Small intestine (tissue), 7 donors: Measurements from ENCODE around the gene ADAMTS16. TPM values are rescaled to one million over a fixed set of nuclear protein-coding genes. Genes with fewer than 3 reads are reported as not detected.

Experiments
- DNase-seq, 2 donors: peaks; one replicate each; pipeline versions ENCODE4 v3.0.0 to v3.0.0-alpha.2; 2013
- FAIRE-seq: peaks from 2 replicates; lab custom pipeline; 2012; peaks lifted over from hg19 to GRCh38; lab: Jason Lieb, UNC
- H3K27ac ChIP-seq, 3 donors: one replicate each; pipeline ENCODE4 v1.5.1; 2013; ENCODE audit warnings: low read length in 2 of 3, mild to moderate bottlenecking in 2 of 3, control low read depth in 1 of 3, inconsistent platforms in 1 of 3, low read depth in 1 of 3, moderate library complexity in 1 of 3
- H3K27me3 ChIP-seq, 3 donors: one replicate each; pipeline ENCODE4 v1.6.1; 2013; ENCODE audit warnings: low read length in 3 of 3, inconsistent platforms in 1 of 3; ENCODE audit not compliant: control insufficient read depth in 3 of 3, insufficient read depth in 3 of 3
- H3K36me3 ChIP-seq, 3 donors: one replicate each; pipeline ENCODE4 v1.6.1; 2013; ENCODE audit warnings: low read length in 3 of 3, inconsistent platforms in 1 of 3, low read depth in 1 of 3, mild to moderate bottlenecking in 1 of 3, moderate library complexity in 1 of 3; ENCODE audit not compliant: control insufficient read depth in 3 of 3, insufficient read depth in 2 of 3
- H3K4me1 ChIP-seq, 3 donors: one replicate each; pipeline ENCODE4 v1.6.1; 2013; ENCODE audit warnings: low read length in 2 of 3, inconsistent platforms in 1 of 3, low read depth in 1 of 3, mild to moderate bottlenecking in 1 of 3, moderate library complexity in 1 of 3; ENCODE audit not compliant: control insufficient read depth in 3 of 3, insufficient read depth in 2 of 3
- H3K4me3 ChIP-seq, 3 donors: one replicate each; pipeline ENCODE4 v1.5.1; 2013; ENCODE audit warnings: low read length in 3 of 3, control low read depth in 1 of 3, inconsistent platforms in 1 of 3, low read depth in 1 of 3, mild to moderate bottlenecking in 1 of 3, moderate library complexity in 1 of 3
- H3K9me3 ChIP-seq, 2 donors: one replicate each; pipeline ENCODE4 v1.6.1; 2013; ENCODE audit warnings: low read depth in 1 of 2, low read length in 1 of 2; ENCODE audit not compliant: control insufficient read depth in 2 of 2, insufficient read depth in 1 of 2
- WGBS, 3 donors: extraction: QIAGEN DNeasy Blood & Tissue Kit; methylation state at CpG; one replicate each; pipeline ENCODE4 v1.1.7; 2013; 5-methylcytosine and 5-hydroxymethylcytosine counted together
- polyA plus RNA-seq, 4 donors: library from polyadenylated mRNA; stranded (reverse) in 3 of 4; unstranded in 1 of 4; fragments of 200-250 nt in 3 of 4; fragments of 120-200 nt in 1 of 4; gene quantifications; one replicate each; pipeline versions ENCODE4 v1.2.1 to v1.2.3, GENCODE V29; 2013
- donor health status: healthy with polysubstance abuse.
- donor health status: control.
- donor health status: control.
- donor health status: Bipolar disorder and iron deficiency.
- donor health status: healthy.

The ADAMTS16 gene
- polyA plus RNA-seq, 4 donors = 0.06 to 0.66 TPM; not detected in 2

GRCh38 chr5:5278201-5278814, 138.2 kb downstream of the ADAMTS16 start:
- 68 to 79% (median 78%) methylated on average over 4 of the region's 4 CpGs for WGBS, 3 donors
- Histone ChIP-seq H3K4me3 (no peak overlapping the region), H3K27ac (no peak overlapping the region), H3K27me3 (no peaks in the 10 kb centered on the region), H3K36me3 (no peaks in the 10 kb centered on the region), H3K4me1 (no peaks in the 10 kb centered on the region), H3K9me3 (no peaks in the 10 kb centered on the region)
- FAIRE-seq (no peak), DNase-seq (no peak)

- FAIRE-seq = no peak
- H3K4me3 ChIP-seq = no peak overlapping the region
- 73 to 87% (median 78%) methylated on average over 3 of the region's 3 CpGs for WGBS, 3 donors
- H3K36me3 ChIP-seq = no peaks in the 10 kb centered on the region
- no peak for DNase-seq
- H3K27ac ChIP-seq = no peak overlapping the region
- H3K9me3 ChIP-seq = no peaks in the 10 kb centered on the region
- H3K4me1 ChIP-seq = no peaks in the 10 kb centered on the region
- no peaks in the 10 kb centered on the region for H3K27me3 ChIP-seq
Measured at GRCh38 chr5:5278815-5279381, 138.8 kb downstream of the ADAMTS16 start.

- Histone ChIP-seq H3K4me3 (no peak overlapping the region), H3K27ac (no peak overlapping the region), H3K27me3 (peaks cover 0 to 2% (median 0%) of the 10 kb centered on the region in 3 donors), H3K4me1 (no peaks in the 10 kb centered on the region), H3K9me3 (no peaks in the 10 kb centered on the region), H3K36me3 (no peaks in the 10 kb centered on the region)
- FAIRE-seq (no peak), DNase-seq (no peak)
- 91 to 94% (median 92%) methylated on average over 3 of the region's 3 CpGs for WGBS, 3 donors
Measured at GRCh38 chr5:5285906-5286305, 145.8 kb downstream of the ADAMTS16 start.

- Histone ChIP-seq H3K9me3 (no peaks in the 10 kb centered on the region), H3K36me3 (no peaks in the 10 kb centered on the region), H3K4me3 (no peak overlapping the region), H3K27me3 (peaks cover 0 to 2% (median 0%) of the 10 kb centered on the region in 3 donors), H3K27ac (no peak overlapping the region), H3K4me1 (no peaks in the 10 kb centered on the region)
- FAIRE-seq = no peak
- WGBS, 3 donors = 92 to 93% (median 92%) methylated on average over 9 of the region's 9 CpGs
- DNase-seq = no peak
Measured at GRCh38 chr5:5287419-5287818, 147.3 kb downstream of the ADAMTS16 start.

GRCh38 chr5:5288201-5288600, 148.1 kb downstream of the ADAMTS16 start:
- FAIRE-seq (no peak), DNase-seq (no peak)
- Histone ChIP-seq H3K4me1 (no peaks in the 10 kb centered on the region), H3K9me3 (no peaks in the 10 kb centered on the region), H3K27me3 (peaks cover 0 to 2% (median 0%) of the 10 kb centered on the region in 3 donors), H3K27ac (no peak overlapping the region), H3K4me3 (no peak overlapping the region), H3K36me3 (no peaks in the 10 kb centered on the region)
- WGBS, 3 donors = 69 to 78% (median 71%) methylated on average over 8 of the region's 8 CpGs

- H3K27me3 ChIP-seq = peaks cover 0 to 2% (median 0%) of the 10 kb centered on the region in 3 donors
- peaks cover 0 to 5% of the 10 kb centered on the region in 2 donors for H3K9me3 ChIP-seq
- H3K4me3 ChIP-seq = no peak overlapping the region
- no peaks in the 10 kb centered on the region for H3K4me1 ChIP-seq
- no peaks in the 10 kb centered on the region for H3K36me3 ChIP-seq
- DNase-seq (no peak), FAIRE-seq (no peak)
- WGBS, 3 donors = 35 to 63% (median 55%) methylated on average over 2 of the region's 2 CpGs
- H3K27ac ChIP-seq = no peak overlapping the region
Measured at GRCh38 chr5:5289537-5289936, 149.4 kb downstream of the ADAMTS16 start.

- no peak overlapping the region for H3K27ac ChIP-seq
- no peak overlapping the region for H3K4me3 ChIP-seq
- no peak for DNase-seq
- no peak for FAIRE-seq
- H3K36me3 ChIP-seq = no peaks in the 10 kb centered on the region
- 75 to 85% (median 76%) methylated on average over 10 of the region's 10 CpGs for WGBS, 3 donors
- peaks cover 0 to 5% of the 10 kb centered on the region in 2 donors for H3K9me3 ChIP-seq
- peaks cover 0 to 2% (median 0%) of the 10 kb centered on the region in 3 donors for H3K27me3 ChIP-seq
- no peaks in the 10 kb centered on the region for H3K4me1 ChIP-seq
Measured at GRCh38 chr5:5290674-5291334, 150.7 kb downstream of the ADAMTS16 start.

- WGBS, 3 donors = 65 to 79% (median 73%) methylated on average over 5 to 7 of the region's 7 CpGs
- Histone ChIP-seq H3K9me3 (peaks cover 0 to 5% of the 10 kb centered on the region in 2 donors), H3K36me3 (no peaks in the 10 kb centered on the region), H3K27ac (no peak overlapping the region), H3K4me3 (no peak overlapping the region), H3K27me3 (peaks cover 0 to 2% (median 0%) of the 10 kb centered on the region in 3 donors), H3K4me1 (no peaks in the 10 kb centered on the region)
- FAIRE-seq (no peak), DNase-seq (no peak)
Measured at GRCh38 chr5:5291357-5291756, 151.2 kb downstream of the ADAMTS16 start.
